ENCODE results near the gene ARL15.

- TF ChIP-seq, protein P1, sequence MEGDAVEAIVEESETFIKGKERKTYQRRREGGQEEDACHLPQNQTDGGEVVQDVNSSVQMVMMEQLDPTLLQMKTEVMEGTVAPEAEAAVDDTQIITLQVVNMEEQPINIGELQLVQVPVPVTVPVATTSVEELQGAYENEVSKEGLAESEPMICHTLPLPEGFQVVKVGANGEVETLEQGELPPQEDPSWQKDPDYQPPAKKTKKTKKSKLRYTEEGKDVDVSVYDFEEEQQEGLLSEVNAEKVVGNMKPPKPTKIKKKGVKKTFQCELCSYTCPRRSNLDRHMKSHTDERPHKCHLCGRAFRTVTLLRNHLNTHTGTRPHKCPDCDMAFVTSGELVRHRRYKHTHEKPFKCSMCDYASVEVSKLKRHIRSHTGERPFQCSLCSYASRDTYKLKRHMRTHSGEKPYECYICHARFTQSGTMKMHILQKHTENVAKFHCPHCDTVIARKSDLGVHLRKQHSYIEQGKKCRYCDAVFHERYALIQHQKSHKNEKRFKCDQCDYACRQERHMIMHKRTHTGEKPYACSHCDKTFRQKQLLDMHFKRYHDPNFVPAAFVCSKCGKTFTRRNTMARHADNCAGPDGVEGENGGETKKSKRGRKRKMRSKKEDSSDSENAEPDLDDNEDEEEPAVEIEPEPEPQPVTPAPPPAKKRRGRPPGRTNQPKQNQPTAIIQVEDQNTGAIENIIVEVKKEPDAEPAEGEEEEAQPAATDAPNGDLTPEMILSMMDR (IDR thresholded peaks at IDR 0.05; ENCODE audit: borderline replicate concordance, extremely low read depth, low read length, poor library complexity, severe bottlenecking): no peak
- no peak for TF ChIP-seq EZH2 (IDR thresholded peaks at IDR 0.05; ENCODE audit: borderline replicate concordance, low read depth, low read length, severe bottlenecking)
These were observed 102.8 kb downstream of the ARL15 start for GRCh38 chr5:54207566-54207965.
